LNCaP clone FGC (cell line): ENCODE measurements around the gene RFC2.

Source experiments
- DNase-seq: peaks from one replicate; pipeline ENCODE4 v3.0.0-alpha.2; 2011; ENCODE audit warnings: low read depth
- H3K4me3 ChIP-seq: 2 replicates; pipeline ENCODE4 v1.5.1; 2011; ENCODE audit warnings: mild to moderate bottlenecking, low read depth, low read length, control low read depth
- TF ChIP-seq, protein P1 (sequence below): IDR thresholded peaks from 2 replicates; pipeline ENCODE4 v1.5.1; 2012; ENCODE audit warnings: mild to moderate bottlenecking; ENCODE audit not compliant: control insufficient read depth, insufficient read depth; ENCODE audit errors: extremely low read depth

The RFC2 gene

GRCh38 chr7:74283858-74284447 is 29.8 kb upstream of the RFC2 start:
- DNase-seq = no peak
- TF ChIP-seq, protein P1, sequence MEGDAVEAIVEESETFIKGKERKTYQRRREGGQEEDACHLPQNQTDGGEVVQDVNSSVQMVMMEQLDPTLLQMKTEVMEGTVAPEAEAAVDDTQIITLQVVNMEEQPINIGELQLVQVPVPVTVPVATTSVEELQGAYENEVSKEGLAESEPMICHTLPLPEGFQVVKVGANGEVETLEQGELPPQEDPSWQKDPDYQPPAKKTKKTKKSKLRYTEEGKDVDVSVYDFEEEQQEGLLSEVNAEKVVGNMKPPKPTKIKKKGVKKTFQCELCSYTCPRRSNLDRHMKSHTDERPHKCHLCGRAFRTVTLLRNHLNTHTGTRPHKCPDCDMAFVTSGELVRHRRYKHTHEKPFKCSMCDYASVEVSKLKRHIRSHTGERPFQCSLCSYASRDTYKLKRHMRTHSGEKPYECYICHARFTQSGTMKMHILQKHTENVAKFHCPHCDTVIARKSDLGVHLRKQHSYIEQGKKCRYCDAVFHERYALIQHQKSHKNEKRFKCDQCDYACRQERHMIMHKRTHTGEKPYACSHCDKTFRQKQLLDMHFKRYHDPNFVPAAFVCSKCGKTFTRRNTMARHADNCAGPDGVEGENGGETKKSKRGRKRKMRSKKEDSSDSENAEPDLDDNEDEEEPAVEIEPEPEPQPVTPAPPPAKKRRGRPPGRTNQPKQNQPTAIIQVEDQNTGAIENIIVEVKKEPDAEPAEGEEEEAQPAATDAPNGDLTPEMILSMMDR = no peak
- no peak overlapping the region for H3K4me3 ChIP-seq

DNA sequence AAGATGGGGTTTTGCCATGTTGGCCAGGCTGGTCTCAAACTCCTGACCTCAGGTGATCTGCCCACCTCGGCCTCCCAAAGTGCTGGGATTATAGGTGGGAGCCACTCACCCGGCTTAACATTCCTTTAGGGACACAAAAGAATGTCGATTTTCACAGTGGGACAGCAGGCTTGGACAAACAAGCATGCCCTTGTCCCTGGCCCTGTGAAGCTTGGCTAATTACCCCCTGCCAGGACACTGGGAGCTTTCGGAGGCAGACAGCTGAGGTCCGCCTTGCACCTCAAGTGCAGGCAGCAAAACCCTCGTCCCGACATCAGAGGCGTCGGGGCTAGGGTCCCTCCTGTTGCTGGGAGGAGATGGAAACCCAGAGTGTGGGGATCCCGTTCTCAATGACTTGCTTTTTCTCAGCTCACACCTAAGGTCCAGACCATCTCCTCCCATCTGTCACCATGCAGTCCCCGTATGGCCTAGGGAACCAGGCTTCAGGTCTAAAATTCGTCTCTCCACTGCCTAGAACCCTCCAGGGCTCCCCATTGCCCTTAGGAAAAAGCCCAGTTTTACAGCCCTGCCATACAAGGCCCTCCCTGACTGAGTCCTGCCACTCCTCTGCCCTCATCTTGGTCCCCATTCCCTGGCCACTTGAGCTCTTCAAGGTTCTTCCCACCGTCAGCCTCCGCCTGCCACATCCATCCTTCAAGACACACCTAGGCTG is 28.7 kb upstream of the RFC2 start:
- TF ChIP-seq, protein P1 = no peak
- H3K4me3 ChIP-seq = no peak overlapping the region
- DNase-seq = no peak

DNA sequence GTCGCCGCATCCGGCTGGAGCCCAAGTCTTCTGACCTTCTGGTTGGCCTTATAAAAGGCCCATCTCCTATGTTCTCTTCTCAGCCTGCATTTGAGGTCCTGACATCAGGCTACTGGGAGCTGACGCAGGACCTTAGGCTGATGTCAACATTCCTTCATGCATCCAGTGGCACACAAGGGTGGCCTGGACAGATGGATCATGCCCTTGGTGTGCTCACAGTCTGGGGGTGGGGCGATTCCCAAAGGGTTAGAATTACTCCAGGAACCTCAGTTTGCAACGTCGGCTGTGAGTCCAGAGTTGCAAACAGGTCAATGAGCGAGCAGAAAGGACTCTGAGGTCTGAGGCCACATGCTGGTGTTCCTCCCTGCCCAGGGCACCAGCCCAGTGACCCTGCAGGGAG is 26.8 kb upstream of the RFC2 start:
- no peak overlapping the region for H3K4me3 ChIP-seq
- TF ChIP-seq, protein P1 = no peak
- no peak for DNase-seq

GRCh38 chr7:74277636-74278035 is 23.4 kb upstream of the RFC2 start:
- no peak overlapping the region for H3K4me3 ChIP-seq
- DNase-seq = no peak
- TF ChIP-seq, protein P1 = no peak

DNA sequence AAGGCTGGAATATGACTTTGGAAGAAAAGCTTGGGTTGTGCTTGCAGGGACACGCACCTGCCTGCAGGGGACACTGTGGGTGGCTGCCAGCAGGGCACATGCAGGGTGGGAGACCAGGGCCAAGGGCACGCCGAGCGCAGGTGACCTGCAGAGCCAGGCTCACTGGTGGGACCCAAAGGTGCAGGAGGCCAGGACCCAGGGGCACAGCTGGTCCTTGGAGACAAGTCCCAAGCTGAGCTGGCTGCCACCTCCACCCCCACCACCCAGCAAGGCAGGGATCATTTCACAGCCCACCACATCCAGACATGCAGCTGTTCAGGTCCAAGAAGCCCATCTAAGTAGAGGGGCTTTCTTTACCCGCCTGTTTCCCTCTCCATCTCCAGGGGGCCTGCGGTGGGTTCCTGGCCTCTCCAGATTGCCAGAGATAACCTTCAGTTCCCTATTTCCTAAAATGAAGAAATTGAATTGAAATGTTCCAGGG is 21.2 kb upstream of the RFC2 start:
- no peak for DNase-seq
- H3K4me3 ChIP-seq = no peak overlapping the region
- TF ChIP-seq, protein P1 = peak; percentile 30

- TF ChIP-seq, protein P1 = no peak
- no peak for DNase-seq
- no peak overlapping the region for H3K4me3 ChIP-seq
Observed at GRCh38 chr7:74272305-74273038, 18.3 kb upstream of the RFC2 start.

- DNase-seq = no peak
- TF ChIP-seq, protein P1 = no peak
- H3K4me3 ChIP-seq = no peak overlapping the region
Observed at GRCh38 chr7:74271742-74272141, 17.5 kb upstream of the RFC2 start.
